AG09309 (cell line): Measurements from ENCODE around the gene SFSWAP.

Experiments
- DNase-seq: peaks from one replicate; pipeline ENCODE4 v3.0.0-alpha.2; 2010; ENCODE audit warnings: low read depth
- H3K4me3 ChIP-seq: 2 replicates; pipeline ENCODE4 v1.5.1; 2011; ENCODE audit warnings: mild to moderate bottlenecking, low read depth, low read length, moderate library complexity; ENCODE audit not compliant: control insufficient read depth
- TF ChIP-seq, protein P1 (sequence below): IDR thresholded peaks from 2 replicates; pipeline ENCODE4 v1.5.1; 2011; ENCODE audit warnings: mild to moderate bottlenecking, low read depth, low read length, inconsistent platforms; ENCODE audit not compliant: insufficient read depth, control insufficient read depth; ENCODE audit errors: missing control alignments

The SFSWAP gene

DNA sequence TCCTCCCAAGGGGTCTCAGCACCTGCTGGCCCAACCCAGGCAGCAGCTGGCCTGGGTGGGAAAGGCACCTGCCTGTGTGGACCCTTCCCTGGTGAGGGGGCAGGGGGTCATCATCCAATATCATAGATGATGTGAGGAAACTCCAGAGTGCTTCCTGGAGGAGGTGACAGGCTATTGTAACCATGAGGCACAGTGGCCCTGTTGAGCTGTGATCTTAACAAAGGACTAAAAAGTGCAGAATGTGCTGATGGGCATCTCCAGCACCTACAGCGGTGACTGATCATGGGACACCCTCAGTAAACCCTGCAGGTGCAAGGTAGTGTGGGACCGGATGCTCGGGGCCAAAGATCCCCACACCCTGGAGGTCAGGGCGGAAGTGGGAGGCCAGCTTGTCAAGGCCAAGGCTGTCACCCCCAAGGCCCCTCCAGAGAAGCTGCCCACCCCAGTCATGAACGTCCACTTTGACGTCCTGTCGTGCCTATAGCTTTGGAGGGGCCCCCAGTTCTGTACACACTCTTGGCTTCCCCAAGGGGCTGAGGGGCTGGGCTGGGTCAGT lies 124.8 kb downstream of the SFSWAP start:
- no peak for DNase-seq
- no peak overlapping the region for H3K4me3 ChIP-seq
- TF ChIP-seq, protein P1, sequence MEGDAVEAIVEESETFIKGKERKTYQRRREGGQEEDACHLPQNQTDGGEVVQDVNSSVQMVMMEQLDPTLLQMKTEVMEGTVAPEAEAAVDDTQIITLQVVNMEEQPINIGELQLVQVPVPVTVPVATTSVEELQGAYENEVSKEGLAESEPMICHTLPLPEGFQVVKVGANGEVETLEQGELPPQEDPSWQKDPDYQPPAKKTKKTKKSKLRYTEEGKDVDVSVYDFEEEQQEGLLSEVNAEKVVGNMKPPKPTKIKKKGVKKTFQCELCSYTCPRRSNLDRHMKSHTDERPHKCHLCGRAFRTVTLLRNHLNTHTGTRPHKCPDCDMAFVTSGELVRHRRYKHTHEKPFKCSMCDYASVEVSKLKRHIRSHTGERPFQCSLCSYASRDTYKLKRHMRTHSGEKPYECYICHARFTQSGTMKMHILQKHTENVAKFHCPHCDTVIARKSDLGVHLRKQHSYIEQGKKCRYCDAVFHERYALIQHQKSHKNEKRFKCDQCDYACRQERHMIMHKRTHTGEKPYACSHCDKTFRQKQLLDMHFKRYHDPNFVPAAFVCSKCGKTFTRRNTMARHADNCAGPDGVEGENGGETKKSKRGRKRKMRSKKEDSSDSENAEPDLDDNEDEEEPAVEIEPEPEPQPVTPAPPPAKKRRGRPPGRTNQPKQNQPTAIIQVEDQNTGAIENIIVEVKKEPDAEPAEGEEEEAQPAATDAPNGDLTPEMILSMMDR: no peak

DNA sequence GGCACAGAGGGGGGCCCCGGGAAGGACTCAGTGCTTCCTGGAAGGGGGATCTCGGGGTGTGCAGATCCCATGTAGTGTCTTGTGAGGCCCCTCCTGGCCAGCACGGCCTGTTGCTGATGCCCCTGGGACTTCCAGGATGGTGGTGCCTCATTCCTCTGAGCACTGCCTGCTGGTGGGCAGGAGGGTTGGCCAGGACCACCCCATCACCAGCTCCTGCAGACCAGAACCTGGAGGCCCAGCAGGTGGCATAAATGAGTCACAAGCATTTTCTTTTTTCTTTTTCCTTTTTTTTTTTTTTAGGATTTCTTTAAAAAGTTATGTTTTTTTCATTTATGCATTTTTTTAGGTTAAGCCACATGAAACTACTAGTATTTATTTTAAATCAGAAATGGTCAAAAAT lies 125.3 kb downstream of the SFSWAP start:
- H3K4me3 ChIP-seq: no peak overlapping the region
- no peak for DNase-seq
- TF ChIP-seq, protein P1: peak; percentile 41

DNA sequence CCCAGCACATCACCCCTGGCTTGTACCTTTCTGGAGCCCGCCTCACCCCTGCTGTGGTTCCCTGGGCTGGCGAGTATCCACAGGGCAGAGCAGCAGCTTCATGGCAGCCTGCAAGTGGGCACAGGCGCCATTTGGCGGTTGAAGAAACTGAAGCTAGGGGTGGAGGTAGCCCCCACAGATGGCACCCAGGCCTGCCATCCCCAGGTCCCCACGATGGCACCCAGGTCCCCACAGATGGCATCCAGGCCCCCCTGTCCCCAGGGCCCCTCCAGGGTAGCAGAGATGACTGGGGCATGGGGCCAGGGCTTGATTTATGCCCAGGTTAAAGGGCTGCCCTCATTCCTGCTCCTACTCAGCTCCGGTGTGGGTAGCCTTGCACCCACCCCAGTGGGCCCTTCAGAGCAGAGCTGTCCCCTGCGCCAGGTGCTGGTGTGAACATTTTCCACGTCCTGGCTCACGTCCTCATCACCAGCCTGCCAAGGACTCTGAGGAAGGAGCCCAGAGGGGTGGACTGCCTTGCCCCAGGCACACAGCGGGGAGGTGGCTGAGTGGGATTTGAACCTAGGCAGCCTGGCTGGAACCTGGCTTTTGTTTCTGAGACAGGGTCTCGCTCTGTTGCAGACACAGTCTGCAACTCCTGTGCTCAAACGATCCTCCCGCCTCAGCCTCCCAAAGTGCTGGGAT lies 126.0 kb downstream of the SFSWAP start:
- no peak overlapping the region for H3K4me3 ChIP-seq
- no peak for DNase-seq

DNA sequence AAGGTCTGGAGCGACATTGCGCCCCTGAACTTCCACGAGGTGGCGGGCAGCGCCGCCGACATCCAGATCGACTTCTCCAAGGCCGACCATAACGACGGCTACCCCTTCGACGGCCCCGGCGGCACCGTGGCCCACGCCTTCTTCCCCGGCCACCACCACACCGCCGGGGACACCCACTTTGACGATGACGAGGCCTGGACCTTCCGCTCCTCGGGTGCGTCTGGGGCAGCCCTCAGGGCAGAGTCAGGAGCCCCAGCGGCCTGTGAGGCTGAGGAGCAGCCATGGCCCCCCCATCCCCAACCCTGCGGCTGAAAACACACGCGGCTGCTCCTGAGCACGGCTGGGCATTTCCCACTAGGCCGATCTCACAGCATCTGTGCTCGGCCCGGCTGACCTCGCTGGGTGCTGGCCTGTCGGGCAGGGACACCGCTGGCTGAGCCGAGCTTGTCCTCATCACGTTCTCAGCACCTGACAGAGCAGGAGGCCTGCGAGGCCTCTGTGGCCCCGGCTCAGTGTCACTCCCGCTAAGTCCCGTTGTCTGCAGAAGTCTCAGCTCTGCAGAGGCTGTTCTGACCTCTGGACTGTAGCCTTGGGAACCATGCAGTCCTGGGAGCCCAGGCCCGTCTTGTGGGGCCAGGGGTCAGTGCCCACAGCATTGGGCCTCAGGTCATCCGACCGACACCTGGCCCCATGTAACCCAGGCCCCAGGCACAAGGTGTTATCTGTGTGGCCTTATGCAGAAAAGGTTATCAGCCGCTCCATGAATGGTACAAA lies 129.9 kb downstream of the SFSWAP start:
- TF ChIP-seq, protein P1: no peak
- DNase-seq: no peak
- no peak overlapping the region for H3K4me3 ChIP-seq

More for the DNA sequence above, 126.0 kb downstream of the SFSWAP start:
- TF ChIP-seq, protein P1: no peak

DNA sequence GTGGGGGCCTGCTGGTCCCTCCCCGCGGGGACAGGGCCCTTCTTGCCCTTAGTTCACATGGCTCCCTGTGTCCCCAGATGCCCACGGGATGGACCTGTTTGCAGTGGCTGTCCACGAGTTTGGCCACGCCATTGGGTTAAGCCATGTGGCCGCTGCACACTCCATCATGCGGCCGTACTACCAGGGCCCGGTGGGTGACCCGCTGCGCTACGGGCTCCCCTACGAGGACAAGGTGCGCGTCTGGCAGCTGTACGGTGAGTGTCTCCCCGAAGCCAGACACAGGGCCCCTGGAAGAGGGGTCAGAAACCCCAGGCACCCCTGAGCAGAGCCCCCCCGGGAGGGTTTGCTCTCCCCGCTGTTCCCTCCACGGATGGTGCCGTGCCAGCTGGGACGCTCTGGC lies 130.7 kb downstream of the SFSWAP start:
- TF ChIP-seq, protein P1: no peak
- no peak for DNase-seq

DNA sequence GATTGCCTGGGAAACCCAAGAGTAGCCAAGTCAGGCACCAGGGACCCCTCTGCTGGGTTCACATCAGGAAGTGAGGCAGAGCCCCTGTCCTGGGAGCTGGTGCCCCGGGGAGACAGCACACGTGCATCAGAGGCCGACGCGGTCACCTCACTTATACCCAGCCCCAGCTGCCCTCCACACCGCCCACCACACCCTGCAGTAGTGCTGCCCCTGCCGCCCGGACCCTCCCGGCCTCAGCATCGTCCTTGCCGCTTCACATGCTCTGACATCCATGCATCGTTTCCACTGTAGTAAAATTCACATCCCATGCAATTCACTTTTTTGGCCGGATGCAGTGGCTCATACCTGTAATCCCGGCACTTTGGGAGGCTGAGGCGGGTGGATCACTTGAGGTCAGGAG lies 131.3 kb downstream of the SFSWAP start:
- TF ChIP-seq, protein P1: no peak
- DNase-seq: no peak
- H3K4me3 ChIP-seq: no peak overlapping the region

More for the DNA sequence above, 130.7 kb downstream of the SFSWAP start:
- H3K4me3 ChIP-seq: no peak overlapping the region
